Measurements from ENCODE around the gene ZNF620.
"Not testable (repeated sequence)": the region's sequence is repeated elsewhere in the genome, so short reads cannot be mapped to it uniquely, and the experiment has no call there.

Gene ZNF620

GRCh38 chr3:40505599-40506462 is at the start of gene ZNF620:
Gene ZNF620 (plus strand): TSS chr3:40506039. CDS start chr3:40506353, 314 bp downstream.
- DNase-seq = peak; percentile 78

DNA sequence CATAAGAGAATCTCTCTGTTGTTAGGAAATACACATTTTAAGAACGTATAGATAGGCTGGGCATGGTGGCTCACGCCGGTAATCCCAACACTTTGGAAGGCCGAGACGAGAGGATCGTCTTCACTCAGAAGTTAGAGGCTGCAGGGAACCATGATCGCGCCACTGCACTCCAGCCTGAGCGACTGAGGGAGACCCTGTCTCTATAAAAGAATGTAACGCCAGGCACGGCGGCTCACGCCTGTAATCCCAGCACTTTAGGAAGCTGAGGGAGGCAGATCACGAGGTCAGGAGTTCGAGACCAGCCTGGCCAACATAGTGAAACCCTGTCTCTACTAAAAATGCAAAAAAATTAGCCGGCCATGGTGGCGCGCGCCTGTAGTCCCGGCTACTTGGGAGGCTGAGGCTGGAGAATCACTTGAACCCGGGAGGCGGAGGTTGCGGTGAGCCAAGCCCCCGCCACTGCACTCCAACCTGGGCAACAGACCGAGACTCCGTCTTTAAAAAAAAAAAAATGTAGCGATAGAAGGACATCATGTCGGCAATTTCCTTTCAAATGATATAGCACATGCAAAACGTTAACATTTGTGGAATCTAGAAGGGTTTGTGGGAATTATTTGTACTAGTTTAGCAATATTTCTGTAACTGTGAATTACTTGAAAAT is 49.4 kb upstream of the ZNF620 start:
- DNase-seq = no peak

DNA sequence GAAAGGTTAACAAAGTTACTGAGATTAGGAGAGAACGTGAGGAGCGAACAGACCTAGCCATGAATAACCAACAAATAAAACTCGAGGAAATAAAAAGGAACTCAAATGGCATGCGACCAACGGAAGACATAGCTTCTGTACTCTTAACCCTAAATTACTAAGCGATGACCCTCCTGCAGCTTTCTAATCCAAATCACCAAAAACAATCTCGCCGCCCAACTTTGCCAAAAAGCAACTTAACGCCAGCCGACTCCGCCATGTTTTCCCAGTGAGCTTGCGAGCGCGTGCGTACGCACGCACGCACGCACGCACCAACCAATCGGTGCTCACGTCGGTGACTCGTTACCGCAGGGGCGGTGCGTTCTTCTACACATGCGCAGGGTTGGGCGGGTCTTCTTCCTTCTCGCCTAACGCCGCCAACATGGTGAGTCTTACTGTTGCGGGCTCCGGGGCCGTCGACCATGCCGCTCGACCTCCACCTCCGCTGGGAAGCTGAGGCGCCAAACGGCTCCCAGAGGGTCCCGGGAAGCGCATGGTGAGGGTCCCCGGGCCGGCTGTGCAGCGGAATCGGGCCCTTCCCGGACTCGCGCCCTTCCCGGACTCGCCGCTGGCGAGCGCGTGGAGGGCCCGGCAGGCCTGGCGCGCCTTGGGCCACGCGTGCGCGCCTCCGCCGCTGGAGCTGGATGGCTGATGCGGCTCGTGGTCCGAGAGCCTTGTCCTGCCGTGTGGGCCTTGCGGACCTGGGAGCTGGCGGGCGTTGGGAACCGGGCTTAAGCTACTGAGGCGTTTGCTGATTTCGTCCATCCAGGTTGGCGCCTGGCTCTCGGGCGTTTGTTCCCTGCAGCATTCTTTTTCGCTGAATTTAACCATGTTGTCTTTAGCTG is 48.7 kb upstream of the ZNF620 start, which contains the start of gene RPL14:
Gene RPL14 (plus strand): TSS at position 400 of the 884 bp plus-strand sequence. CDS start 133 bp downstream, at position 533.
- peak; percentile 95 for DNase-seq

DNA sequence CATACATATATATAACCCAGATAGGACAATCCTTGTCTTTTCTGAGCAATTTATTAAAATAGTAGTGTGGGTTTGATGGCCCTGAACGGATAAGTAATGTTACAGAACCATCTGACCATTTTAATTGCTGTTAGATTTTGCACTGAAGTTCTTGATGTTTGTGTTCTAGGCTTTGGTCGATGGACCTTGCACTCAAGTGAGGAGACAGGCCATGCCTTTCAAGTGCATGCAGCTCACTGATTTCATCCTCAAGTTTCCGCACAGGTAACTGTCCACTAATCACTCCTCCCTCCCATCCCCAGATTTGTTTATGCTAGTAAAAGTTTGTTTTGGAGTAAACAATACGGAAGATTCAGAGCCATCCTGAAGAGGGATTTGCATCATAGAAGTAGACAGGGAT is 47.4 kb upstream of the ZNF620 start:
- no peak for DNase-seq

- not testable (repeated sequence) for DNase-seq
Observed at GRCh38 chr3:40460481-40460880, 45.4 kb upstream of the ZNF620 start.

DNA sequence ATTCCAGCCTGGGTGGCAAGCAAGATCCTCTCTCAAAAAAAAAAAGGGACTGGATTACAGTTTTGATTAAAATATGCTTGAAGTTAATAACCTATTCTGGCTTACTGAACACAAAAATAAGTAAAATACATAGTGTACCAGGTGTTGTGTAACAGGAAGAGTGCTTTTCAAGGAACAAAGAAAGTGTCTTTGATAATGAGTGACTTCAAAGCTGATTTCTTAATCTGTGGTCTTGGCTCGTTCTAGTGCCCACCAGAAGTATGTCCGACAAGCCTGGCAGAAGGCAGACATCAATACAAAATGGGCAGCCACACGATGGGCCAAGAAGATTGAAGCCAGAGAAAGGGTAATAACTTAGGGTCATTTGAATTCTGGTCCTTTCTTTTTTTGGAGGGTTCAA is 44.7 kb upstream of the ZNF620 start:
- DNase-seq = no peak

GRCh38 chr3:40462838-40463237 is 43.0 kb upstream of the ZNF620 start:
- not testable (repeated sequence) for DNase-seq

- DNase-seq = no peak
Observed at GRCh38 chr3:40463579-40463978, 42.3 kb upstream of the ZNF620 start.

DNA sequence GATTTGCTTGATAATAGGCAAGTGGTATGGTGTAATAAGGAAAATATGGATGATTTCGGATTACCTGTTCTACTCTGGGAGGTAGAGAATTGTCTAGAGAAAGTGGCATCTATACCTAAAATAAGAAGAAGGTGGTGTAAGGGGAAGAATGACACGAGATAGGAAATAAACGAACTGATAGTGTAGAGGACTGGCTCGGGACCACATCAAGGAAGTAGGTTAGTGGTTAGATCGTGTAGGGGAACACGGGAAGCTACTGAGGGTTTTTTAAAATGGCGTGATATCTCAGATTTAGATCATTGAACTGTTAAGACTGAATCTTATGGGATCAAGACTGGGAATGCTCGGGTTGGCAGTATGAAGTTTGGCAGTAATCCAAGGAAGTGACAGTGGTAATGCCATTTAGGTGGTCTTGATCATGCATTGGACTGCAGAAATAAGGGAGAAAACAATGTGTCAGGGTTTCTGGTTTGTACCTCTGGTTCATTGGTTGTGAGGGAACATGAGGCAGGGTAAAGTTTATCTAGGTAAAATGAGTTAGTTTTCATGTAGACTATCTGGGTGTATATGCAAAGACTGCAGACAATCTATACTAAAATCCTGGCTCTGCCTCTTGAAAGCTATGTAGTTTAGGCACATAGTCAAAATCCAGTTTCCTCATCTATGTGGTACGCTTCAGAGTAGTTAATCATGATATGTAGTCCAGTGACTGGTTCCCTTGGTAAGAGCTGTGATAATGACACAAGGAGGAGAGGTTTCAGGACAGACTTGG is 41.3 kb upstream of the ZNF620 start:
- DNase-seq = no peak

DNA sequence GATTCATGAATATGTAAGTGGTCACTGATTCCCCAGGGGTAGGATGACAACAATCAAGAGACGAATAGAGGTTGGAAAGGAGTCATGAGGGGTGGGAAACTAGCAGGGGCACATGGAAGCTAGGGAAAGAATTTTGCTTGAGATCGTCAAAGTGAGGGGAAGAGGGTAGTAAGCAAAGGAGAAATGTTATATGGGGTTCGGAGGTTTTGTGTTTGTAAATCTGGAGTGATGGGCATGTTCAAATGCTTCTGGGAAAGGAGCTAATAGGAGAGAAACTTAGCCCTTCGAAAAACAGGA is 40.8 kb upstream of the ZNF620 start:
- DNase-seq = no peak

- no peak for DNase-seq
Observed at GRCh38 chr3:40465456-40465855, 40.4 kb upstream of the ZNF620 start.

DNA sequence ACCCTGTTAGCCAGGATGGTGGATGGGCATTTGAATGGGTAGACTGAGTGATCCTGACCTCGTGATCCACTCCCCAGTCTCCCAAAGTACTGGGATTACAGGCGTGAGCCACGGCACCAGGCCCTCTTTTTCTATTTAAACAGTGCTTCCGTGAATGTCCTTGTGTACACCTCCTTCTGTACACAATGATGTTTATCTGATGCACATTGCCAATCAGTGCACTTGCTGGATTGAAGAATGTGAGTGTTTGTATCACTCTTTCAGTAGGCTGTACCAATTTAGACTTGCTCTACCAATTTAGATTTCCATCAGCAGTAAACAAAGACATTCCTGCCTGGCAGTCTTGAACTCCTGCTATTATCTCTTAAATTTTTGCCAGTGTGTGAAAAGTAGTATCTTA is 37.8 kb upstream of the ZNF620 start:
- no peak for DNase-seq

GRCh38 chr3:40470701-40471100 is 35.1 kb upstream of the ZNF620 start:
- no peak for DNase-seq

GRCh38 chr3:40476478-40477470 is 29.1 kb upstream of the ZNF620 start, which contains the start of gene ZNF619:
Gene ZNF619 (plus strand): TSS chr3:40477122. CDS start chr3:40477980, 858 bp downstream.
- peak; percentile 72 for DNase-seq

DNA sequence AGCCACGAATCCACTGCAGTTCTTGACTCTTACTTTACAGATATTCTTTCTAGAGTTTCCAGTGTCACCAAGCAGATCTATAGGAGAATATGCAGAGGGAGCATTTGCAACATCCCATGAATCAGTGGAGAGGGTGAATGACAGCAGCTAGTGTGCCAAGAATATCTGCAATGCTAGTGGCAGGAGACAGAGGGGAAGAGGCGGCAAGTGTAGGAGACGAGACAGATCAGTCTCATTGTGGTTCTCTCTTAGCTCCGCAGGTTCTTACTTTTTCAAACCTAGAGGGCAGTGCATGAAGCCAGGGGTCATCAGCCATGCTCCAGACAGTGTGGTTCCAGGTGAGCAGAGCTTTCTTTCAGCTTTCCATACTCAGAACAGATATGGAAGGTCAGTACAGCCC is 28.2 kb upstream of the ZNF620 start:
- no peak for DNase-seq

DNA sequence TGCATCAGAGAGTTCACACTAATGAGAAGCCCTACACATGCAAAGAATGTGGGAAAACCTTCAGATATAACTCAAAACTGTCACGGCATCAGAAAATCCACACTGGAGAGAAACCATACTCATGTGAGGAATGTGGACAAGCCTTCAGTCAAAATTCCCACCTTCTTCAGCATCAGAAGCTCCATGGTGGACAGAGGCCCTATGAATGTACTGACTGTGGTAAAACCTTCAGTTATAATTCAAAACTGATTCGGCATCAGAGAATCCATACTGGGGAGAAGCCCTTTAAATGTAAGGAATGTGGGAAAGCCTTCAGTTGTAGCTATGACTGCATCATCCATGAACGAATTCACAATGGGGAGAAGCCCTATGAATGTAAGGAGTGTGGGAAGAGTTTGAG is 18.7 kb upstream of the ZNF620 start:
- DNase-seq = no peak

GRCh38 chr3:40490916-40491315 is 14.9 kb upstream of the ZNF620 start:
- DNase-seq = peak; percentile 11

GRCh38 chr3:40494698-40495097 is 11.1 kb upstream of the ZNF620 start:
- no peak for DNase-seq

DNA sequence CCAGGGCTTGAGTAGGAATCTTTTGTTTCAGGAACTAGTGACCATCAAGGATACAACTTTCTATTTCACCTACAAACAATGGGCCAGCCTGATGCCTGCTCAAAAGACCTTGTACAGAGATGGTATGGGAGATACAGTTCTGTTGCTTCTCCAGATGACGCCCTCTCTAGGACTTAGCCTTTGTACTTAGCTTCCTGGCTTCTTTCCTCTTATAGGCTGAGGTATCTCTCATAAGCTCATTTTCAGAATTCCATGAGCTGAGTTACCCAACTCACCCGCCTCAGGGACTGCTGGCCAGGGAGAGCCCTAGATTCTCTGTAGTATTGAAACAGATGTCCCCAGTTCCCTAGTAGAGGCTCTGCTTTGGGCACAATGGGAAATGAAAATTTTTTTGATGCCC is 8.6 kb upstream of the ZNF620 start:
- no peak for DNase-seq

DNA sequence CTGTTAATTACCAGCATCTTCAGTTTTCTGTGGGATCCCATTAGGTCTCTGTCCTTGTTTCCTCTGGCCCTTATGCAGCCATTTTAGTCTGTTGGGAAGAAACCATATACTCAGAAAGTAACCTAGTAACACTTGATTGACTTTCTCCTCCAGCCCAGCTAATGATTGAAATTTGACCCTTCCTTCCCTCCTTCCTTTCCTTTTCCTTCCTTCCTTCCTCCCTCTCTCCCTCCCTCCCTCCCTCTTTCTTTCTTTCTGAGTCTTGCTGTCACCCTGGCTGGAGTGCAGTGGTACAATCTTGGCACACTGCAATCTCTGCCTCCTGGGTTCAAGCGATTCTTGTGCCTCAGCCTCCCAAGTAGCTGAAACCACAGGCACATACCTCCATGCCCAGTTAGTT is 5.9 kb upstream of the ZNF620 start:
- no peak for DNase-seq

- DNase-seq = no peak
Observed at GRCh38 chr3:40502034-40502433, 3.8 kb upstream of the ZNF620 start.
